Inferior parietal cortex (tissue), 1 donor: ENCODE data around the gene ELAC2.

Experiments used
- DNase-seq: peaks from one replicate; pipeline ENCODE4 v3.0.0-alpha.2; 2016; ENCODE audit errors: extremely low spot score

The ELAC2 gene

DNA sequence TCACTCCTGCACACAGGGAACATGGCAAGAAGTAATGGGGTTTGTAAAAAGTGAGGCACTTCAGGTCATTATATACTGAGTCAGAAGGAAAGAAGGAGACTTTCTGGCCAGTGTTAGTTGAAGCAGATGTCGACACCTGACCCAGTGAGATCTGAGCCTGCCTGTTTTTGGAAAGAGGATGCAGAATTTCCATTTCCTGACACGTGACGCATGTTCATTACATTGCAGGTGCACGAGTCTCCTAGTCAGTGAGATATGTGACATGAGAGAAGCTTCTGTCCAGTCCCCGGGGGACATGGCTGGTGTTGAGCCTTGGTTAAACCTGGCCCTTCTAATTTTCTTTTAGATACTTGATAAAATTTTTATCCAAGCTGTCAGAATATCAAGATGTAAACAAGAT, 62.3 kb downstream of the ELAC2 start:
- no peak for DNase-seq

DNA sequence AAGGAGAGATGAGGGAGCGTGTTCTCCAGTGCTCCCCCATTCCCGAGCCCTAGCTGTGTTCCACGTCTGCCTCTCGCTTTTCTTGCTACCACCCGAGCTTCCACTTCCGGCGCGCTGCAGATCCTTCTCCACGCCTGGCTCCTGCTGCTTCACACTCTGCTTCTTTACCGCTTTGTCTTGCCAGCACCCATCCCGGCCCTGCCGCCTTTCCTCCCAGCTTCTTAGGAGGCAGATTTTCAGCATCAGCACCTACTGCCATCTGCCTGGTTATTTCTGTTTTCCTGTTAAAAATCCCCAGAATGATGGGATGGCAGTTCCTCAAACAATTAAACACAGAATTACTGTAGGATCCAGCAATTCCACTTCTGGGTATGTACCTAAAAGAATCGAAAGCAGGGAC, 64.7 kb downstream of the ELAC2 start:
- no peak for DNase-seq

DNA sequence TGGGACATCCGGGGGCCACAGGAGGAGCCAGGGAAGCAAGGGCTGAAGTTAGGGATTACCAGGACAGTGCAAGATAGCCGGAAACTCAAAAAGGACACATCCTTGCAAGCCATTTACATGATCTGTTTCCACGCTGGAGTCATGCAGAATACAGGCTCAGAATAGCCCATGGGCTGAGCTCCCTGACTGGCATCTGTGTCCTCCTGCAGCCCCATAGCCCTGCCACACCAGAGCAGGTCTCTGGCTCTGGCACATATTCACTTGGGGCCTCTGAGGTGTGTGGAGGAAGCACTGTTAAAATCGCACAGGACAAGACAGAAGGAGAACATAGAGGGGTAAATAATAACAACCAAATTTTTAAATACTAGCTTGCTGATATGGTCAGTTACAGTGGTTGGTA, 65.8 kb downstream of the ELAC2 start:
- no peak for DNase-seq

DNA sequence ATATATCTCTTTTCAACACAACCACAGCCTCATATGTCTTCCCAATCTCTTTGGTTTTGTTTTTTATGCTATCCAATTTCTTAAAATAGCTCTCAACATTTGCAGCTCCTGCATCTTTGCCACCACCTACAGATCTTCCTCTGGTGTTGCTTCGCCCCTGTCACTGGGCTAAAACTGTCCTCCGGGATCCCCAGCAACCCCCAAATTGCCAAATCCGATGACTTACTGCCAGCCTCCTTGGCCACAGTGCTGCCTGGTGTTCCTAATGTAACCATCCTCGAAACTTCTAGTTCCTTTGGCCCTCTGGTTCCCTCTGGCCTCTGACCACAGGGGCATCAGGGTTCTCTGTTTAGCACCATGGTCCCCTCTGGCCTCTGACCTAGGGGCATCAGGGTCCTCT, 70.8 kb downstream of the ELAC2 start:
- DNase-seq: no peak
